Spleen (tissue), 11 donors: ENCODE data around the gene ZNF451. TPM values are rescaled to one million over a fixed set of nuclear protein-coding genes. Genes with fewer than 3 reads are reported as not detected.

Experiments used
- DNase-seq: peaks from one replicate; pipeline ENCODE4 v3.0.0-alpha.2; 2020
- H3K27ac ChIP-seq, 8 donors: fragments of 200-600 bp; sonication (generic) in 7 of 8; 1 replicate in 4 of 8; 2 replicates in 4 of 8; pipeline versions ENCODE4 v1.5.0 to v1.8.0; 2016 to 2021; ENCODE audit warnings: inconsistent platforms in 4 of 8, mild to moderate bottlenecking in 4 of 8, moderate library complexity in 1 of 8
- H3K27me3 ChIP-seq, 7 donors: fragments of 200-600 bp; sonication (generic) in 6 of 7; replicated peaks in 1 of 7; 1 replicate in 4 of 7; 2 replicates in 3 of 7; pipeline versions ENCODE4 v1.5.0 to v1.8.0; 2016 to 2021; ENCODE audit warnings: inconsistent platforms in 3 of 7, mild to moderate bottlenecking in 1 of 7
- H3K36me3 ChIP-seq, 6 donors: fragments of 200-600 bp; sonication (generic) in 5 of 6; 1 replicate in 4 of 6; 2 replicates in 2 of 6; pipeline versions ENCODE4 v1.5.0 to v1.8.0; 2016 to 2021; ENCODE audit warnings: inconsistent platforms in 2 of 6
- H3K4me1 ChIP-seq, 6 donors: fragments of 200-600 bp; sonication (generic) in 5 of 6; 1 replicate in 3 of 6; 2 replicates in 3 of 6; pipeline versions ENCODE4 v1.5.0 to v1.8.0; 2016 to 2021; ENCODE audit warnings: inconsistent platforms in 3 of 6
- H3K4me3 ChIP-seq, 8 donors: fragments of 200-600 bp; sonication (generic) in 7 of 8; 1 replicate in 4 of 8; 2 replicates in 4 of 8; pipeline versions ENCODE4 v1.5.0 to v1.8.0; 2016 to 2021; ENCODE audit warnings: inconsistent platforms in 4 of 8, mild to moderate bottlenecking in 4 of 8, moderate library complexity in 2 of 8
- H3K9me3 ChIP-seq, 8 donors: fragments of 200-600 bp; sonication (generic) in 7 of 8; 1 replicate in 4 of 8; 2 replicates in 4 of 8; pipeline versions ENCODE4 v1.5.0 to v1.8.0; 2016 to 2021; ENCODE audit warnings: inconsistent platforms in 4 of 8
- POLR2A ChIP-seq, 3 donors: fragments of 450-650 bp; IDR thresholded peaks; one replicate each; pipeline ENCODE4 v1.5.1; 2017; ENCODE audit warnings: antibody characterized with exemption in 3 of 3, mild to moderate bottlenecking in 1 of 3
- POLR2AphosphoS5 ChIP-seq, 3 donors: sonication (generic); formaldehyde crosslinking; IDR thresholded peaks; one replicate each; pipeline ENCODE4 v1.5.1; 2017; ENCODE audit warnings: antibody characterized with exemption in 3 of 3
- WGBS, 5 donors: extraction: QIAGEN DNeasy Blood & Tissue Kit in 3 of 5; methylation state at CpG; one replicate each; pipeline versions ENCODE4 v1.1.5 to v1.1.7; 2013 to 2018; 5-methylcytosine and 5-hydroxymethylcytosine counted together
- intact Hi-C: fragments of 100-400 bp; cut with DNase I; formaldehyde crosslinking; loops from one replicate; pipeline ENCODE4 v1.15.0; 2023; ENCODE audit warnings: low total_unique reads
- polyA plus RNA-seq, 3 donors: library from polyadenylated mRNA; stranded (reverse); fragments of 200-250 nt; gene quantifications; one replicate each; pipeline ENCODE4 v1.2.1, GENCODE V29; 2013
- total RNA-seq, 7 donors: library from RNA; depleted of rRNA in 3 of 7; stranded (reverse); fragments of >200 nt in 3 of 7; fragmentation: NEBNext Ultra II Directional in 4 of 7; extraction: Animal tissue kit (Norgen Biotek cat#: 25700) in 4 of 7; gene quantifications; one replicate each; pipeline versions ENCODE4 v1.1.0 to v1.2.1, GENCODE V29; 2016 to 2021
- TF ChIP-seq, protein P1 (sequence below), 11 experiments: fragments of 200-600 bp in 7 of 11; fragments of 450-650 bp in 4 of 11; sonication (generic) in 4 of 11; IDR thresholded peaks in 8 of 11; conservative IDR thresholded peaks in 3 of 11; 1 replicate in 7 of 11; 2 replicates in 4 of 11; pipeline versions ENCODE4 v1.4.0 to v1.8.0; 2016 to 2021; ENCODE audit warnings: antibody characterized with exemption in 11 of 11, inconsistent platforms in 4 of 11, mild to moderate bottlenecking in 1 of 11
- donor health status: healthy with polysubstance abuse.
- donor health status: DM: no; HTN: no; CAD: no; lungs with moderate emphysema.
- donor health status: DM: no; HTN: no; CAD: no.
- donor health status: Bipolar disorder and iron deficiency.
- donor health status: healthy.
- donor health status: DM: no; HTN: no; CAD: no.
- donor health status: DM: yes; HTN: yes; CAD: no.

Gene ZNF451
- total and polyA plus RNA-seq, 10 donors, result 11.1 to 117 (median 72.1) TPM

- TF ChIP-seq, protein P1, sequence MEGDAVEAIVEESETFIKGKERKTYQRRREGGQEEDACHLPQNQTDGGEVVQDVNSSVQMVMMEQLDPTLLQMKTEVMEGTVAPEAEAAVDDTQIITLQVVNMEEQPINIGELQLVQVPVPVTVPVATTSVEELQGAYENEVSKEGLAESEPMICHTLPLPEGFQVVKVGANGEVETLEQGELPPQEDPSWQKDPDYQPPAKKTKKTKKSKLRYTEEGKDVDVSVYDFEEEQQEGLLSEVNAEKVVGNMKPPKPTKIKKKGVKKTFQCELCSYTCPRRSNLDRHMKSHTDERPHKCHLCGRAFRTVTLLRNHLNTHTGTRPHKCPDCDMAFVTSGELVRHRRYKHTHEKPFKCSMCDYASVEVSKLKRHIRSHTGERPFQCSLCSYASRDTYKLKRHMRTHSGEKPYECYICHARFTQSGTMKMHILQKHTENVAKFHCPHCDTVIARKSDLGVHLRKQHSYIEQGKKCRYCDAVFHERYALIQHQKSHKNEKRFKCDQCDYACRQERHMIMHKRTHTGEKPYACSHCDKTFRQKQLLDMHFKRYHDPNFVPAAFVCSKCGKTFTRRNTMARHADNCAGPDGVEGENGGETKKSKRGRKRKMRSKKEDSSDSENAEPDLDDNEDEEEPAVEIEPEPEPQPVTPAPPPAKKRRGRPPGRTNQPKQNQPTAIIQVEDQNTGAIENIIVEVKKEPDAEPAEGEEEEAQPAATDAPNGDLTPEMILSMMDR (IDR thresholded peaks at IDR 0.05 in 8 of 11, conservative IDR thresholded peaks at IDR 0.05 in 3 of 11), result no peak
- no peak for DNase-seq
- Histone ChIP-seq H3K4me3 (no peak overlapping the region), H3K9me3 (no peaks in the 10 kb centered on the region), H3K4me1 (peaks cover 4 to 17% (median 13%) of the 10 kb centered on the region in 6 donors), H3K36me3 (peaks cover 0 to 8% (median 2%) of the 10 kb centered on the region in 6 donors), H3K27me3 (no peaks in the 10 kb centered on the region), H3K27ac (no peak overlapping the region)
- intact Hi-C loops, result loop anchor here (10.0 kb wide), 1 partner anchor 47 kb away; the partner anchor contains the start of gene RAB23
- 85 to 94% (median 87%) methylated on average over 11 of the region's 11 CpGs for WGBS, 5 donors
These were observed 87.7 kb downstream of the ZNF451 start for GRCh38 chr6:57177545-57178265.

DNA sequence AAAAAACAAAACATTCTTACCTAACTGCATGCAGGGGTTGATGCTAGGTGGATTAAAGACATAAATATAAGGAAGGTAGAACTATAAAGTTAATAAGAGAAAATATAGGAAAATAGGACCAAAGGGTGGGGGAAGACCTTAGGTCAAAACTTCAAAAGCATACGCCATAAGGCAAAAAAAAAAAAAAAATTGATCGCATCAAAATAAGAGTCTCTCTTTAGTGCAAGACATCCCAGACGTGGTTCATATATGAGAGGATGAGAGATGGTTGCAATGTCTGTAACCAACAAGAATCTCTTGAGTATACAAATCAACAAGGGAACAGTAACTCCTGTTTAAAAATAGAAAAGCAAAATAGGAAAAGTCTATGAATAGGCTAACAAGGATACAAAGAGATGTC is 90.6 kb downstream of the ZNF451 start:
- Histone ChIP-seq H3K27me3 (no peaks in the 10 kb centered on the region), H3K36me3 (peaks cover 0 to 32% (median 14%) of the 10 kb centered on the region in 6 donors), H3K4me3 (no peak overlapping the region), H3K4me1 (no peaks in the 10 kb centered on the region), H3K9me3 (no peaks in the 10 kb centered on the region), H3K27ac (no peak overlapping the region)
- no peak for DNase-seq
- 88 to 96% (median 91%) methylated on average over 3 of the region's 3 CpGs for WGBS, 5 donors
- TF ChIP-seq POLR2A (IDR thresholded peaks at IDR 0.05) (no peak), POLR2AphosphoS5 (IDR thresholded peaks at IDR 0.05) (no peak)
- TF ChIP-seq, protein P1 (IDR thresholded peaks at IDR 0.05 in 8 of 11, conservative IDR thresholded peaks at IDR 0.05 in 3 of 11), result no peak
- intact Hi-C loops, result no loop called here

DNA sequence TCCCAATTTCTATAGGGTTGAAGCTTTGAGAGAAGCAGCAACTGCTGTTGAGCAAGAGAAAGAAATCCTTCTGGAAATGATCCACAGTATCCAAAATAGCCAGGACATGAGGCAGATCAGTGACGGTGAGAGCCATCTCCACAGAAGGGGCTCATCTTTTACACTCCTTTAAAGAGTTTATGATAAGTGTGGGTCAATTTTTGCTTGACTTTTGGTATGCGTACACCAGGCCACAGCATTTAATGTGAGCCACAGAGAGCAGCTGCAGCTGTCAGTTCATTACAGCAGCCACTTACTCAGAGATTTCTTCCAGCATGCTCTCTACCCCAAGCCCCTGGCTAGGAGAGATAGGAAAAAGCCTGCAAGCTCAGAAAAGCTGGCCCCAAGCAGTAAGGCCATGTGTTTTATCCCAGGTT is 92.0 kb downstream of the ZNF451 start:
- Histone ChIP-seq H3K36me3 (peaks cover 0 to 32% (median 14%) of the 10 kb centered on the region in 6 donors), H3K27ac (no peak overlapping the region), H3K4me3 (no peak overlapping the region), H3K4me1 (no peaks in the 10 kb centered on the region), H3K27me3 (no peaks in the 10 kb centered on the region), H3K9me3 (no peaks in the 10 kb centered on the region)
- intact Hi-C loops, result no loop called here
- WGBS, 5 donors, result 79 to 87% (median 84%) methylated on average over 2 of the region's 2 CpGs
- TF ChIP-seq POLR2A (IDR thresholded peaks at IDR 0.05), result no peak
- TF ChIP-seq POLR2AphosphoS5 (IDR thresholded peaks at IDR 0.05), result no peak
- TF ChIP-seq, protein P1 (IDR thresholded peaks at IDR 0.05 in 8 of 11, conservative IDR thresholded peaks at IDR 0.05 in 3 of 11), result no peak
- DNase-seq, result no peak

GRCh38 chr6:57183336-57183735 is 93.3 kb downstream of the ZNF451 start:
- H3K9me3 ChIP-seq, result no peaks in the 10 kb centered on the region
- no peaks in the 10 kb centered on the region for H3K27me3 ChIP-seq
- no peak for DNase-seq
- TF ChIP-seq POLR2A (IDR thresholded peaks at IDR 0.05) (no peak), POLR2AphosphoS5 (IDR thresholded peaks at IDR 0.05) (no peak)
- TF ChIP-seq, protein P1 (IDR thresholded peaks at IDR 0.05 in 8 of 11, conservative IDR thresholded peaks at IDR 0.05 in 3 of 11), result no peak
- no peak overlapping the region for H3K4me3 ChIP-seq
- intact Hi-C loops, result no loop called here
- 90 to 100% (median 93%) methylated on average over 2 of the region's 2 CpGs for WGBS, 5 donors
- peaks cover 0 to 32% (median 14%) of the 10 kb centered on the region in 6 donors for H3K36me3 ChIP-seq
- H3K4me1 ChIP-seq, result no peaks in the 10 kb centered on the region
- no peak overlapping the region for H3K27ac ChIP-seq
